Measurements from ENCODE around the gene IL15RA. TPM values are rescaled to one million over a fixed set of nuclear protein-coding genes. Genes with fewer than 3 reads are reported as not detected.

The IL15RA gene
- total RNA-seq, 1 donor from 2014 or later = not detected

DNA sequence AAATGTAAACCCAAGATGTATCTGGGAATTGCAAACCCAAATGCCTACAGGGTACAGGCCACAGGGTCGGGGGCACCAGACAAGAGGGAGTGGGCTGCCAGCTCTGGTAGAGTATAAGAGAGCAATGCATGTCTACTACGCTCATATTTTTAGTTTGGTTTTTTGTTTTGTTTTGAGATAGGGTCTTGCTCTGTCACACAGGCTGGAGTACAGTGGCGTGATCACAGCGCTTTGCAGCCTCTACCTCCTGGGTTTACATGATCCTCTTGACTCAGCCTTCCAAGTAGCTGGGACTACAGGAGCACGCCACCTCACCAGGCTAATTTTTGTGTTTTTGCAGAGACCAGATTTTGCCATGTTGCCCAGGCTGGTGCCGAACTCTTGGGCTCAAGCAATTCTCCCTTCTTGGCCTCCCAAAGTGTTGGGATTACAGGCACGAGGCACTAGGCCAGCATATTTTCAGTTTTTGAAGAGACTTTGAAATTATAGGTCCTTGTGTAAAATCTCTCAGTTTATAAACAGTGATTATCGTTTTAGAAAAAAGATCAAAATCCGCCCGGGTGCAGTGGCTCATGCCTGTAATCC is 11.1 kb upstream of the IL15RA start:
- H3K4me3 ChIP-seq = no peak overlapping the region
- H3K79me2 ChIP-seq (ENCODE audit: low read depth) = no peaks in the 10 kb centered on the region
- H3F3A ChIP-seq (ENCODE audit: low read depth) = no peaks in the 10 kb centered on the region
- DNase-seq (ENCODE audit: low spot score) = no peak
- H3K4me1 ChIP-seq = no peaks in the 10 kb centered on the region
- H3K9me3 ChIP-seq (ENCODE audit: low read depth) = no peaks in the 10 kb centered on the region
- H2AFZ ChIP-seq (replicated peaks) = no peak overlapping the region
- no peaks in the 10 kb centered on the region for H3K27me3 ChIP-seq
- H3K36me3 Mint-ChIP-seq = no peaks in the 10 kb centered on the region
- no peak overlapping the region for H3K4me3 Mint-ChIP-seq
- peaks cover 5% of the 10 kb centered on the region for H3K36me3 ChIP-seq
- no peak overlapping the region for H3K27ac Mint-ChIP-seq
- H3K4me2 ChIP-seq = no peak overlapping the region
- no peak overlapping the region for H3K9ac ChIP-seq
- no peaks in the 10 kb centered on the region for H3K4me1 Mint-ChIP-seq
- H3K27me3 Mint-ChIP-seq (ENCODE audit: insufficient read depth, low read depth) = peaks cover 3% of the 10 kb centered on the region
- no peak overlapping the region for H3K27ac ChIP-seq
- peaks cover 18% of the 10 kb centered on the region for H3K9me3 Mint-ChIP-seq
- TF ChIP-seq CTCF (IDR thresholded peaks at IDR 0.05) = no peak
- TF ChIP-seq EZH2 (IDR thresholded peaks at IDR 0.05) = no peak
- TF ChIP-seq EZH2phosphoT487 (IDR thresholded peaks at IDR 0.05) = no peak
- H4K20me1 ChIP-seq (ENCODE audit: low read depth) = no peaks in the 10 kb centered on the region

GRCh38 chr10:5987747-5988146 is 10.4 kb upstream of the IL15RA start:
- no peaks in the 10 kb centered on the region for H3K4me1 Mint-ChIP-seq
- H3F3A ChIP-seq (ENCODE audit: low read depth) = no peaks in the 10 kb centered on the region
- H3K4me1 ChIP-seq = no peaks in the 10 kb centered on the region
- no peak overlapping the region for H3K4me3 Mint-ChIP-seq
- H3K4me2 ChIP-seq = no peak overlapping the region
- H3K9ac ChIP-seq = no peak overlapping the region
- H3K27ac Mint-ChIP-seq = no peak overlapping the region
- H3K9me3 Mint-ChIP-seq = peaks cover 12% of the 10 kb centered on the region
- H4K20me1 ChIP-seq (ENCODE audit: low read depth) = no peaks in the 10 kb centered on the region
- no peaks in the 10 kb centered on the region for H3K36me3 Mint-ChIP-seq
- H2AFZ ChIP-seq (replicated peaks) = no peak overlapping the region
- H3K27me3 Mint-ChIP-seq (ENCODE audit: insufficient read depth, low read depth) = peaks cover 3% of the 10 kb centered on the region
- TF ChIP-seq EZH2 (IDR thresholded peaks at IDR 0.05) (no peak), CTCF (IDR thresholded peaks at IDR 0.05) (no peak), EZH2phosphoT487 (IDR thresholded peaks at IDR 0.05) (no peak)
- H3K79me2 ChIP-seq (ENCODE audit: low read depth) = no peaks in the 10 kb centered on the region
- no peak overlapping the region for H3K27ac ChIP-seq
- peaks cover 1% of the 10 kb centered on the region for H3K36me3 ChIP-seq
- no peaks in the 10 kb centered on the region for H3K27me3 ChIP-seq
- DNase-seq (ENCODE audit: low spot score) = no peak
- H3K4me3 ChIP-seq = no peak overlapping the region
- no peaks in the 10 kb centered on the region for H3K9me3 ChIP-seq (ENCODE audit: low read depth)

GRCh38 chr10:5985029-5985428 is 7.7 kb upstream of the IL15RA start:
- H2AFZ ChIP-seq (replicated peaks) = no peak overlapping the region
- H3K9me3 Mint-ChIP-seq = no peaks in the 10 kb centered on the region

More at GRCh38 chr10:5985029-5985428, 7.7 kb upstream of the IL15RA start:
- H3K9ac ChIP-seq = no peak overlapping the region
- H3K36me3 Mint-ChIP-seq = no peaks in the 10 kb centered on the region
- no peak overlapping the region for H3K4me2 ChIP-seq
- peaks cover 12% of the 10 kb centered on the region for H3K27me3 Mint-ChIP-seq (ENCODE audit: insufficient read depth, low read depth)
- peaks cover 18% of the 10 kb centered on the region for H3K27me3 ChIP-seq
- DNase-seq (ENCODE audit: low spot score) = no peak
- H3K4me3 ChIP-seq = no peak overlapping the region
- no peaks in the 10 kb centered on the region for H3K36me3 ChIP-seq
- H3K79me2 ChIP-seq (ENCODE audit: low read depth) = no peaks in the 10 kb centered on the region
- no peak overlapping the region for H3K27ac Mint-ChIP-seq
- H3K4me3 Mint-ChIP-seq = no peak overlapping the region
- no peaks in the 10 kb centered on the region for H4K20me1 ChIP-seq (ENCODE audit: low read depth)
- no peaks in the 10 kb centered on the region for H3F3A ChIP-seq (ENCODE audit: low read depth)
- TF ChIP-seq EZH2 (IDR thresholded peaks at IDR 0.05) (no peak), CTCF (IDR thresholded peaks at IDR 0.05) (no peak), EZH2phosphoT487 (IDR thresholded peaks at IDR 0.05) (no peak)
- H3K27ac ChIP-seq = no peak overlapping the region
- H3K9me3 ChIP-seq (ENCODE audit: low read depth) = no peaks in the 10 kb centered on the region
- no peaks in the 10 kb centered on the region for H3K4me1 ChIP-seq
- no peaks in the 10 kb centered on the region for H3K4me1 Mint-ChIP-seq

Measured in neural progenitor cell (in vitro differentiated cells).